Ectodermal cell (in vitro differentiated cells): ENCODE data around the gene ARMCX1. TPM values are rescaled to one million over a fixed set of nuclear protein-coding genes. Genes with fewer than 3 reads are reported as not detected.
"Not testable (repeated sequence)": the region's sequence is repeated elsewhere in the genome, so short reads cannot be mapped to it uniquely, and the experiment has no call there.

ENCODE experiments used
- H3K27ac ChIP-seq: 2 replicates; pipeline ENCODE4 v1.7.0; 2013; ENCODE audit warnings: mild to moderate bottlenecking, low read depth, low read length; ENCODE audit not compliant: insufficient read depth, poor library complexity, severe bottlenecking
- H3K27me3 ChIP-seq: 2 replicates; pipeline ENCODE4 v1.7.0; 2013; ENCODE audit warnings: mild to moderate bottlenecking, low read length; ENCODE audit not compliant: insufficient read depth, control insufficient read depth, poor library complexity, severe bottlenecking
- H3K36me3 ChIP-seq: one replicate; pipeline ENCODE4 v1.7.0; 2013; ENCODE audit warnings: low read length; ENCODE audit not compliant: control insufficient read depth, insufficient read depth
- H3K4me1 ChIP-seq: one replicate; pipeline ENCODE4 v1.7.0; 2013; ENCODE audit warnings: low read length; ENCODE audit not compliant: control insufficient read depth, insufficient read depth
- H3K4me3 ChIP-seq: 2 replicates; pipeline ENCODE4 v1.7.0; 2013; ENCODE audit warnings: low read depth, low read length, control low read depth; ENCODE audit not compliant: insufficient read depth
- H3K9me3 ChIP-seq: 2 replicates; pipeline ENCODE4 v1.7.0; 2013; ENCODE audit warnings: mild to moderate bottlenecking, low read length, moderate library complexity; ENCODE audit not compliant: control insufficient read depth
- WGBS, 2 experiments: methylation state at CpG; one replicate each; pipeline ENCODE4 v1.1.7; 2013; ENCODE audit warnings: missing lambda C conversion rate in 2 of 2; 5-methylcytosine and 5-hydroxymethylcytosine counted together
- polyA plus RNA-seq, 4 experiments: library from polyadenylated mRNA; stranded (reverse); fragments of 50-300 nt; gene quantifications; one replicate each; pipeline ENCODE4 v1.2.3, GENCODE V29; 2013

ARMCX1 gene
- 42.4 TPM for polyA plus RNA-seq (2013, experiment 1 of 4)
- 46.1 TPM for polyA plus RNA-seq (2013, experiment 2 of 4)
- 36.4 TPM for polyA plus RNA-seq (2013, experiment 3 of 4)
- 38.1 TPM for polyA plus RNA-seq (2013, experiment 4 of 4)

DNA sequence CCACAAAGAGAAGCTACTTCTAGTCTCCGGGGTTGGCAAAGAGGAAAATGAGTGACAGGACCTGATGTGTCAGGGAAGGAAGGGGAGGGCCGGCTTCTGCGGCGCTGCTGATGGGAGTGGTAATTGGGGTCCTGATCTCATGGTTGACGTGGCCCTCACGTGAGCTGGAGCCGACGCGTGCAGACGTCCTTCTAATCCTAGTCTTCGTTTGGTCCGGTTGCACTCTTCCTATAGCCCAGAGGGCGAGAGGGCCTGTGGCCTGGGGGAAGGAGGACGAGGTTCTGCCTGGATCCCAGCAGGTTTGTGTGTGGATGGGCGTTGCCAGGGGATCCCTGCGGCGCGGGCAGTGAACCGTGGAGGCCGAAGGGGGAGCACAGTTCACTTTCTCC, at the start of gene ARMCX1:
TSS of gene ARMCX1 (plus strand) at position 186 of the 389 bp plus-strand sequence. CDS start 2,384 bp downstream, outside the sequence.
- 2 to 3% methylated on average over 18 to 20 of the region's 20 CpGs for WGBS, 2 experiments
- peak within 1 kb of the TSS; percentile 92 for H3K27ac ChIP-seq
- peak within 1 kb of the TSS; percentile 56 for H3K4me3 ChIP-seq

GRCh38 chrX:101502929-101503328, 47.4 kb upstream of the ARMCX1 start:
- no CpG with 5 or more reads among the region's 1 CpG for WGBS, 2 experiments
- not testable (repeated sequence) for H3K27me3 ChIP-seq, H3K36me3 ChIP-seq, H3K9me3 ChIP-seq, H3K27ac ChIP-seq, H3K4me1 ChIP-seq, H3K4me3 ChIP-seq

More for the DNA sequence above, at the start of gene ARMCX1:
- H3K9me3 ChIP-seq, result no peaks in the 10 kb centered on the region
- H3K27me3 ChIP-seq, result no peaks in the 10 kb centered on the region
- H3K4me1 ChIP-seq, result no peaks in the 10 kb centered on the region
- peaks cover 5% of the 10 kb centered on the region for H3K36me3 ChIP-seq

GRCh38 chrX:101507372-101507771, 43.0 kb upstream of the ARMCX1 start:
- Histone ChIP-seq H3K9me3 (no peaks in the 10 kb centered on the region), H3K4me1 (no peaks in the 10 kb centered on the region), H3K36me3 (no peaks in the 10 kb centered on the region), H3K27me3 (no peaks in the 10 kb centered on the region), H3K27ac (no peak overlapping the region), H3K4me3 (no peak overlapping the region)

DNA sequence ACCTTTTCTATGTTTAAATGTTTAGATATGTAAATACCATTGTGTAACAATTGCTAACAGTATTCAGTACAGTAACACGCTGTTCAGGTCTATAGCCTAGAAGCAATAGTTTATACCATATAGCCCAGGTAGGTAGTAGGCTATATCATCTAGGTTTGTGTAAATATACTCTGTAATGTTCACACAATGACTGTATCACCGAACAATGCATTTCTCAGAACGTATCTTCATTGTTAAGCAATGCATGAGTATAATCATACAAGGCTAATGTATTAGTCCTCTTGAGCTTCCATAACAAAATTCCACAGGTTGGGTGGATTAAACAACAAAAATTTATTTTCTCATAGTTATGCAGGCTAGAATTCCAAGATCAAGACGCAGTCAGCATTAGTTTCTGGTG, 42.4 kb upstream of the ARMCX1 start:
- WGBS, 2 experiments, result 100% methylated on average over 1 to 3 of the region's 4 CpGs
- Histone ChIP-seq H3K27me3 (no peaks in the 10 kb centered on the region), H3K27ac (no peak overlapping the region), H3K4me1 (no peaks in the 10 kb centered on the region), H3K4me3 (no peak overlapping the region), H3K9me3 (no peaks in the 10 kb centered on the region), H3K36me3 (no peaks in the 10 kb centered on the region)

GRCh38 chrX:101530944-101531343, 19.4 kb upstream of the ARMCX1 start:
- WGBS, 2 experiments, result 89% methylated on average over 2 of the region's 2 CpGs
- H3K4me3 ChIP-seq, result no peak overlapping the region

DNA sequence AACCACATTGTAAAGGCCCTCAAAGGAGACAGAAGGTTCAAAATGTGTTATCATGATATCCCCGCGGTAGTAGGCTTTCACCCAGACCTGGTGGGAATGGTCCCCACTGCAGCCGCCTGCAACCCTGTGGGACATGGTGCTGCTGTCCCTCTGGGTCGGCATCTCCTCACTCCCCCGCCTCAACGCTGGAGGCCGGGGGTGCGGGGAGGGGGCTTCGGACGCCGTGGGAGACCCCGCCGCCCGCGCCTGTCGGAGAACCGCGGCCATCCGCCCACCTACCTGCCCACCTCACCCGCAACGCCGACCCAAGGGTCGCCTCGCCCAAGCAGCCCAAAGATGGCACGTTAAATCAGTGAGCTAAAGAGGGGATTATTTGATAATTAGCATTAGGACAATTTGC, 11.2 kb upstream of the ARMCX1 start:
- WGBS, 2 experiments, result 94 to 96% methylated on average over 24 to 25 of the region's 25 CpGs
- Histone ChIP-seq H3K9me3 (no peaks in the 10 kb centered on the region), H3K4me3 (no peak overlapping the region), H3K27me3 (no peaks in the 10 kb centered on the region), H3K36me3 (no peaks in the 10 kb centered on the region), H3K4me1 (no peaks in the 10 kb centered on the region), H3K27ac (no peak overlapping the region)

More at GRCh38 chrX:101530944-101531343, 19.4 kb upstream of the ARMCX1 start:
- H3K4me1 ChIP-seq, result no peaks in the 10 kb centered on the region
- H3K27ac ChIP-seq, result no peak overlapping the region
- H3K9me3 ChIP-seq, result no peaks in the 10 kb centered on the region
- no peaks in the 10 kb centered on the region for H3K36me3 ChIP-seq
- no peaks in the 10 kb centered on the region for H3K27me3 ChIP-seq

DNA sequence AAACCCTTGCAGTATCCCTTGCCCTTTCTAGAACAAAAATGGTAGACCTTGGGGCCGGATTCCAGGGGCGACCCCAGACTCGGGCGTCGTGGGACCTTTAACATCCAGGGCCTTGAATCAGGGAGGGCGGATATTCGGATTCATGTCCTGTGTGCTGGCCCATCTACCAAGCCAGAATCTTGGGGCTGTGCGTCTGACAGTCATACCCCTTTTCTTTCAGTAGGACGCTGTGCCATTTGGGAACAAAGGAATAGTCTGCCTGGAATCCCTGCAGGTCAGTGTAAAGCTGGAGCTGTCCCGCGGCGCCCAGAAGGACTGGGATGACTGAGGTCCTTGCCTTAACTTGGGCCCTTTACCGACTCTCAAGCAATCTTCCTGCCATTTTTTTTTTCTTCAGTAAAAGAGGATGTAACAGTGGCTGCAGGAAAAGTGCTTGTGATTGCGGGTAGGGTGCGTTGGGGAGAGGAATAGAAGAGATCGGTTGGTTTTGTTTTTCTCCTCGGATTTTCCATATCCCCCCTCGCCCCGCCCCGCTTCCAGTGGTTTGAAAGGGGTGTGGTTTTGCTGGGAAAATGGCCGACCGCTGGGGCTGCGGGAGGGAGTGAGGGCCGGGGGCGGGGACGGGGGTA, 518 bp downstream of the ARMCX1 start:
- H3K9me3 ChIP-seq, result no peaks in the 10 kb centered on the region
- H3K36me3 ChIP-seq, result peaks cover 5% of the 10 kb centered on the region
- H3K27ac ChIP-seq, result peak overlapping the region; percentile 92
- peak overlapping the region; percentile 56 for H3K4me3 ChIP-seq
- no peaks in the 10 kb centered on the region for H3K4me1 ChIP-seq
- no peaks in the 10 kb centered on the region for H3K27me3 ChIP-seq
- WGBS, 2 experiments, result 1 to 3% methylated on average over 20 to 25 of the region's 26 CpGs

DNA sequence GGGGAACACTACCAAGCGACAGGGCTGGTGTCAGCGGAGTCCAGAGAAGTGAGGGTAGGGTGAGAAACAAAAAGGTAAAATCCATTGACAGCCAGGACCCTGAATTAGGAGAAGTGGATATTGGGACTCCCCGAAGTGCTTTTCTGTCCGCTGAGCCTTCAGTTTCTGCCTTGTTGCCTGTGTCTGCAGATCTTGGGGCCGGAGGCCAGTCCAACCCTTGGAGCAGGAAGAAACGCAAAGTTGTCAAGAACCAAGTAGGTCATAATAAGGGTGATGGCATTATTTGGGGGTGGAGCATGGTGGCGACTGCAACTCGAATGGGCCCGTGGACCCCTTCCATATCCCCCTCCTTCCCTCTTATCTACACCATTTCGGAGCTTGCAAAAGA, 1.0 kb downstream of the ARMCX1 start:
- Histone ChIP-seq H3K4me1 (no peaks in the 10 kb centered on the region), H3K9me3 (no peaks in the 10 kb centered on the region), H3K4me3 (peak overlapping the region; percentile 56), H3K36me3 (peaks cover 5% of the 10 kb centered on the region), H3K27ac (peak overlapping the region; percentile 92), H3K27me3 (no peaks in the 10 kb centered on the region)
- 13 to 33% methylated on average over 5 to 9 of the region's 10 CpGs for WGBS, 2 experiments

DNA sequence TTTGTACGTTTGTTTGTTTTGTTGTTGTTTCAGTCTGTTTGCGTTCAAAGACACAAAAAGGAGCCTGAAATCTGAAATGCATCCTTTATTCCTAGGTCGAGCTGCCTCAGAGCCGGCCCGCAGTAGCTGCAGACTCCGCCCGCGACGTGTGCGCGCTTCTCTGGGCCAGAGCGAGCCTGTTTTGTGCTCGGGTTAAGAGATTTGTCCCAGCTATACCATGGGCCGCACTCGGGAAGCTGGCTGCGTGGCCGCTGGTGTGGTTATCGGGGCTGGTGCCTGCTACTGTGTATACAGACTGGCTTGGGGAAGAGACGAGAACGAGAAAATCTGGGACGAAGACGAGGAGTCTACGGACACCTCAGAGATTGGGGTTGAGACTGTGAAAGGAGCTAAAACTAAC, 2.4 kb downstream of the ARMCX1 start:
- WGBS, 2 experiments, result 96 to 97% methylated on average over 23 of the region's 23 CpGs
- Histone ChIP-seq H3K36me3 (peaks cover 5% of the 10 kb centered on the region), H3K4me3 (no peak overlapping the region)

DNA sequence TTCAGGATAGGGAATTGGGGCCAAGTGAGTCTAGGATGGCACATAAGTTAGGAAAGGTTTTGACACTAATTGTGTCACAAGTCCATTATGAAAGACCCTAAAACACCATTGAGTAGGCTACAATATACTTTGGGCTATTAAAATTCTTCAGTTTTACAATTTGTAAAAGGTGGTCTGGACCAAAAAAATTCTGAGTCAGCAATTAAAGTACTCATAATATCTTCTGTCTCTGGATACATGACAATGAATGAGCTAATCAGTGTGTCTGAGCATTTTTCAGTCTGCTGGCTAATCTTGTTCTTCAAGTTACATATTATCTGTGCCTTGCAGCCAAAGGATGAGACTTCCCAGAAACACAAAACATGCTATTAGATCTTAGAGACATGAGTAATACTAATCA, 14.3 kb downstream of the ARMCX1 start:
- H3K27ac ChIP-seq, result no peak overlapping the region
- H3K4me1 ChIP-seq, result no peaks in the 10 kb centered on the region

More for the DNA sequence above, 2.4 kb downstream of the ARMCX1 start:
- Histone ChIP-seq H3K9me3 (no peaks in the 10 kb centered on the region), H3K27ac (no peak overlapping the region), H3K27me3 (no peaks in the 10 kb centered on the region), H3K4me1 (no peaks in the 10 kb centered on the region)

More for the DNA sequence above, 14.3 kb downstream of the ARMCX1 start:
- Histone ChIP-seq H3K9me3 (no peaks in the 10 kb centered on the region), H3K27me3 (no peaks in the 10 kb centered on the region), H3K36me3 (no peaks in the 10 kb centered on the region), H3K4me3 (no peak overlapping the region)
